DOHH2 (cell line): Measurements from ENCODE around the gene COX17.

ENCODE experiments used
- H3F3A ChIP-seq: fragments of 200-600 bp; sonication (generic), shearing (Covaris generic); 2 replicates; pipeline ENCODE4 v1.6.0; 2016; ENCODE audit warnings: antibody characterized with exemption, mild to moderate bottlenecking; ENCODE audit not compliant: control insufficient read depth, insufficient read depth
- H3K27ac ChIP-seq: fragments of 200-600 bp; sonication (generic); 2 replicates; pipeline ENCODE4 v1.5.1; 2014; ENCODE audit warnings: low read depth, mild to moderate bottlenecking, low read length, moderate library complexity
- H3K27me3 ChIP-seq: fragments of 200-600 bp; sonication (generic); 2 replicates; pipeline ENCODE4 v1.6.1; 2014; ENCODE audit warnings: mild to moderate bottlenecking, low read length, mixed read lengths; ENCODE audit not compliant: control insufficient read depth
- H3K36me3 ChIP-seq: fragments of 200-600 bp; sonication (generic); 2 replicates; pipeline ENCODE4 v1.6.1; 2014; ENCODE audit warnings: mild to moderate bottlenecking, low read length, moderate library complexity, mixed read lengths; ENCODE audit not compliant: control insufficient read depth
- H3K4me1 ChIP-seq: fragments of 200-600 bp; sonication (generic); 2 replicates; pipeline ENCODE4 v1.6.1; 2014; ENCODE audit warnings: mild to moderate bottlenecking, low read length, mixed read lengths; ENCODE audit not compliant: control insufficient read depth
- H3K4me2 ChIP-seq: fragments of 200-600 bp; sonication (generic); 2 replicates; pipeline ENCODE4 v1.6.0; 2014; ENCODE audit warnings: mild to moderate bottlenecking, low read length, moderate library complexity
- H3K4me3 ChIP-seq: fragments of 200-600 bp; sonication (generic); 2 replicates; pipeline ENCODE4 v1.5.1; 2014; ENCODE audit warnings: mild to moderate bottlenecking, low read length, mixed read lengths
- H3K79me2 ChIP-seq: fragments of 200-600 bp; sonication (generic); 2 replicates; pipeline ENCODE4 v1.6.1; 2014; ENCODE audit warnings: mild to moderate bottlenecking, low read length, mixed read lengths; ENCODE audit not compliant: control insufficient read depth
- H3K9me2 ChIP-seq: fragments of 200-600 bp; sonication (generic); replicated peaks from 2 replicates; pipeline ENCODE4 v1.6.1; 2014; ENCODE audit warnings: mild to moderate bottlenecking, low read length, mixed read lengths; ENCODE audit not compliant: control insufficient read depth
- H3K9me3 ChIP-seq: fragments of 200-600 bp; sonication (generic); 2 replicates; pipeline ENCODE4 v1.6.1; 2014; ENCODE audit warnings: antibody characterized with exemption, low read length, mixed read lengths; ENCODE audit not compliant: control insufficient read depth, insufficient read depth
- H4K20me1 ChIP-seq: fragments of 200-600 bp; sonication (generic); 2 replicates; pipeline ENCODE4 v1.6.0; 2014; ENCODE audit warnings: low read depth, mild to moderate bottlenecking, antibody characterized with exemption, low read length, moderate library complexity; ENCODE audit not compliant: control insufficient read depth, insufficient read depth
- EZH2phosphoT487 ChIP-seq: fragments of 200-600 bp; sonication (generic); IDR thresholded peaks from 2 replicates; pipeline ENCODE4 v1.6.1; 2017; ENCODE audit warnings: borderline replicate concordance, mild to moderate bottlenecking, antibody characterized with exemption, low read length, moderate library complexity, mixed read lengths
- TF ChIP-seq, protein P1 (sequence below): fragments of 200-600 bp; sonication (generic); IDR thresholded peaks from one replicate; pipeline ENCODE4 v1.5.1; 2014; ENCODE audit warnings: antibody characterized with exemption, mild to moderate bottlenecking, low read depth, low read length; ENCODE audit not compliant: poor library complexity, severe bottlenecking

Gene COX17

DNA sequence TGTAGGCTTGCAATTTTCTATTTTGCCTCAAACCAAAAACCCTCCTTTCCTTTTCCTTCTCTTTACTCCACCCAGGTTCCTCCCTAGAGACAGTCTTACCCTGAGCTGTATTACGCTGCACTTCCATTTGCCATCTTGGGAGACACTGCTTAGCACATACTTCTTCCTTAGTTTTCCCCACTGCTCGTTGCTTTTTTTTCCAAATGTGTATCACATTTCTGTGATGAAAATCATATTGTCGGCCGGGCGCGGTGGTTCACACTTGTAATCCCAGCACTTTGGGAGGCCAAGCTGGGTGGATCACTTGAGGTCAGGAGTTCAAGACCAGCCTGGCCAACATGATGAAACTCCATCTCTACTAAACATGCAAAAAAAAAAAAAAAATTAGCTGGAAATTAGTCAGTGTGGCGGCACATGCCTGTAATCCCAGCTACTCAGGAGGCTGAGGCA, 46.3 kb downstream of the COX17 start:
- no peaks in the 10 kb centered on the region for H3K9me3 ChIP-seq
- no peaks in the 10 kb centered on the region for H3K4me1 ChIP-seq
- no peak overlapping the region for H3K4me3 ChIP-seq
- no peak overlapping the region for H3K27ac ChIP-seq
- H4K20me1 ChIP-seq: no peaks in the 10 kb centered on the region
- no peak for TF ChIP-seq EZH2phosphoT487
- TF ChIP-seq, protein P1, sequence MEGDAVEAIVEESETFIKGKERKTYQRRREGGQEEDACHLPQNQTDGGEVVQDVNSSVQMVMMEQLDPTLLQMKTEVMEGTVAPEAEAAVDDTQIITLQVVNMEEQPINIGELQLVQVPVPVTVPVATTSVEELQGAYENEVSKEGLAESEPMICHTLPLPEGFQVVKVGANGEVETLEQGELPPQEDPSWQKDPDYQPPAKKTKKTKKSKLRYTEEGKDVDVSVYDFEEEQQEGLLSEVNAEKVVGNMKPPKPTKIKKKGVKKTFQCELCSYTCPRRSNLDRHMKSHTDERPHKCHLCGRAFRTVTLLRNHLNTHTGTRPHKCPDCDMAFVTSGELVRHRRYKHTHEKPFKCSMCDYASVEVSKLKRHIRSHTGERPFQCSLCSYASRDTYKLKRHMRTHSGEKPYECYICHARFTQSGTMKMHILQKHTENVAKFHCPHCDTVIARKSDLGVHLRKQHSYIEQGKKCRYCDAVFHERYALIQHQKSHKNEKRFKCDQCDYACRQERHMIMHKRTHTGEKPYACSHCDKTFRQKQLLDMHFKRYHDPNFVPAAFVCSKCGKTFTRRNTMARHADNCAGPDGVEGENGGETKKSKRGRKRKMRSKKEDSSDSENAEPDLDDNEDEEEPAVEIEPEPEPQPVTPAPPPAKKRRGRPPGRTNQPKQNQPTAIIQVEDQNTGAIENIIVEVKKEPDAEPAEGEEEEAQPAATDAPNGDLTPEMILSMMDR: no peak
- H3K36me3 ChIP-seq: no peaks in the 10 kb centered on the region
- H3K9me2 ChIP-seq: no peaks in the 10 kb centered on the region
- H3K4me2 ChIP-seq: no peak overlapping the region
- H3K79me2 ChIP-seq: no peaks in the 10 kb centered on the region
- no peaks in the 10 kb centered on the region for H3F3A ChIP-seq
- H3K27me3 ChIP-seq: peaks cover 47% of the 10 kb centered on the region

DNA sequence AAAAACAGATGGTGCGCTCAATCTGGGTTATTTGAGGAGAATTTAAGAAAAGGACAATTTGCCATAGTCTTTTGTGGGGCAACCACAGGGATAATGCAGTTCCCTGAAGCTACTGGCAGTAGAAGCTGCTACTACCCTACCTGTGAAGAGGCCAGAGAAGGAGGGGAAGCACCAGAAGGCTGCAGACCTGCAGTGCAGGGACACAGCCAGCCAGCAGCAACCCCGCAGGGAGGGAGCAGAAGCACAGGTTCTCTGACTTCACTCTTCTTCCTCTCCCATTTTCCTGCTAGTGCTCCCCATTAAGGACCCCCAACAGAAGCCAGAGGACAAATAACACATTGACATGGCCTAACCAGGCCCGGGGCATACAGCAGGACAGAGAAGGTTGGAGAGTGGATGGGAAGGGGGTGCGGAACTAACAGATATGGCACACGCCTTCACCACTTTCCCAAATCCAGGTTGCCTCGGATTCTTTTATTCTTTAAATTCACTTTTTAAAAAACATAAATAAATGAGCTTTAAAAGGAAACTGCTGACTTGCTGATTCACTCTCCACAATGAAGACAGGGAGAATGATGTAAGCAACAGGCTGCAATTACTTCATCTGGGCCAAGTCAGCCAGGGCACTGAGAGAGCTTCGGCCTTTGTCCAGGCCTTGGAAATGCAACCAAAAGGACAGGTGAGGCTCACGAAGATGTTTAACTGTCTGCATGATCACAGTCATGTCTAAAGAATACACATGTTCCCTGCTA, 46.9 kb downstream of the COX17 start:
- no peaks in the 10 kb centered on the region for H3K36me3 ChIP-seq
- H3K9me2 ChIP-seq: no peaks in the 10 kb centered on the region
- no peaks in the 10 kb centered on the region for H4K20me1 ChIP-seq
- H3F3A ChIP-seq: no peaks in the 10 kb centered on the region
- peaks cover 47% of the 10 kb centered on the region for H3K27me3 ChIP-seq
- TF ChIP-seq, protein P1: no peak
- TF ChIP-seq EZH2phosphoT487: no peak
- H3K9me3 ChIP-seq: no peaks in the 10 kb centered on the region
- H3K4me1 ChIP-seq: no peaks in the 10 kb centered on the region
- no peaks in the 10 kb centered on the region for H3K79me2 ChIP-seq
- no peak overlapping the region for H3K4me3 ChIP-seq
- H3K4me2 ChIP-seq: no peak overlapping the region
- H3K27ac ChIP-seq: no peak overlapping the region

DNA sequence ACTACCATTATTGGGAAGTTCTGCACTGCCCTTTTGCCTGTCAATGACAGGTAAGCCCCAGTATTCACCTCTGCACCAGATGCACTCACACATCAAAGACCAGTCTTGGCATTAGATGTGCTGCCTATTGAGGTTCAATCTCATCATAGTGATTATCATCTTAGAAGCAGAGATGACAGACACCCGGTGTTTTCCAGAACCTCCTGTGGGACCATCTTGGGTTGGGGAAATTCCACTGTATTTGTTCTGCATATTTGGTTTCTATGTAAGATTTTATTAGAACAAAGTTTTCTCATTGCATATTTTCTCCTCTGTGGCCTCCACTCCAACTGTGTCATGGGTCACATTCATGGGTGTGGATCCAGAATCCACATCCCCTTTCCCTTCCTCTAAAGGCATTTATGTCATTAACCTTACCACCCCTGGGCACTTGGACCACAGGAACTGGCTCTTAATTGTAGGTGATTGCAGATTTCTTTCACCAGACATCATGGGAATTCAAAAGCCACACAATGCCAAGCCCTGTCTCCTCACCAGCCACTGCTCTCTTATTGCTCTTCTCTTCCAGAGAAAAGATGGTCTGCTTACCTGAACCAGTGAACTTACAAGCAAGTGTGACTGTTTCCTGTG, 48.3 kb downstream of the COX17 start:
- Histone ChIP-seq H4K20me1 (no peaks in the 10 kb centered on the region), H3F3A (no peaks in the 10 kb centered on the region), H3K4me1 (no peaks in the 10 kb centered on the region), H3K79me2 (no peaks in the 10 kb centered on the region), H3K9me3 (no peaks in the 10 kb centered on the region), H3K36me3 (no peaks in the 10 kb centered on the region), H3K4me3 (no peak overlapping the region), H3K4me2 (no peak overlapping the region), H3K9me2 (no peaks in the 10 kb centered on the region), H3K27ac (no peak overlapping the region), H3K27me3 (peaks cover 51% of the 10 kb centered on the region)
- TF ChIP-seq, protein P1: no peak
- no peak for TF ChIP-seq EZH2phosphoT487
